Type B pancreatic cell (in vitro differentiated cells): ENCODE data around the gene PTPRT. TPM values are rescaled to one million over a fixed set of nuclear protein-coding genes. Genes with fewer than 3 reads are reported as not detected.

Experiments used
- DNase-seq: peaks from one replicate; pipeline ENCODE4 v3.0.0; 2021; ENCODE audit warnings: mixed read lengths; ENCODE audit not compliant: unreplicated experiment; ENCODE audit errors: extremely low spot score
- H3K27ac Mint-ChIP-seq: 2 replicates; pipeline ENCODE4 v1.8.0; 2021; ENCODE audit warnings: mild to moderate bottlenecking, mixed read lengths
- H3K27me3 Mint-ChIP-seq: 2 replicates; pipeline ENCODE4 v1.8.0; 2021; ENCODE audit warnings: mixed read lengths
- H3K36me3 Mint-ChIP-seq: 2 replicates; pipeline ENCODE4 v1.8.0; 2021; ENCODE audit warnings: mixed read lengths
- H3K4me1 Mint-ChIP-seq: one replicate; pipeline ENCODE4 v1.8.0; 2021; ENCODE audit warnings: mixed read lengths; ENCODE audit not compliant: unreplicated experiment
- H3K4me3 Mint-ChIP-seq: 2 replicates; pipeline ENCODE4 v1.8.0; 2021; ENCODE audit warnings: mild to moderate bottlenecking, mixed read lengths
- H3K9me3 Mint-ChIP-seq: 2 replicates; pipeline ENCODE4 v1.8.0; 2021; ENCODE audit warnings: mixed read lengths
- total RNA-seq: library from RNA; stranded (reverse); gene quantifications from 2 replicates; pipeline ENCODE4 v1.2.1, GENCODE V29; 2021; ENCODE audit warnings: low replicate concordance
- TF ChIP-seq, protein P1 (sequence below): fragments of 200-600 bp; sonication (generic); conservative IDR thresholded peaks from 2 replicates; pipeline ENCODE4 v1.5.0; 2021; ENCODE audit warnings: antibody characterized with exemption, mild to moderate bottlenecking

Gene PTPRT
- total RNA-seq, 1 donor from 2014 or later: 7.0 TPM

DNA sequence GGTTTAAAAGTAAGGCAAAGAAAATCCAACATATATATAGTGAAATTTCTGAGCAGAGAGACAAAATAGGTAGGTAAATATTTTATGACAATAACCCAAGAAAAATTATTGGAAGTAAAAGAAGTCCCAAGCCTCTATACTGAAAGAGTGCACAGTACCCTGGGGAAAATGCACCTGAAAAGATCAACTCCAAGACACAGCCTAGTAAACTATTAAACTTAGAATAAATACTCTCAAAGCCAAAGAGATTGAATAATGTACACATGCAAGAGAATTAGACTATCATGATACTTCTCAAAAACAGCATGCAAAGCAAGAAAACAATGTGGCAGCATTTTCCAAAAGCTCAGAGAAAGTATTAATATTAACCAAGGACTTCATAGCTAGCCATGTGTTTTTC, 894.7 kb downstream of the PTPRT start:
- H3K36me3 Mint-ChIP-seq: no peaks in the 10 kb centered on the region
- no peaks in the 10 kb centered on the region for H3K9me3 Mint-ChIP-seq
- no peaks in the 10 kb centered on the region for H3K27me3 Mint-ChIP-seq
- H3K4me3 Mint-ChIP-seq: no peak overlapping the region
- H3K4me1 Mint-ChIP-seq: no peaks in the 10 kb centered on the region
- TF ChIP-seq, protein P1, sequence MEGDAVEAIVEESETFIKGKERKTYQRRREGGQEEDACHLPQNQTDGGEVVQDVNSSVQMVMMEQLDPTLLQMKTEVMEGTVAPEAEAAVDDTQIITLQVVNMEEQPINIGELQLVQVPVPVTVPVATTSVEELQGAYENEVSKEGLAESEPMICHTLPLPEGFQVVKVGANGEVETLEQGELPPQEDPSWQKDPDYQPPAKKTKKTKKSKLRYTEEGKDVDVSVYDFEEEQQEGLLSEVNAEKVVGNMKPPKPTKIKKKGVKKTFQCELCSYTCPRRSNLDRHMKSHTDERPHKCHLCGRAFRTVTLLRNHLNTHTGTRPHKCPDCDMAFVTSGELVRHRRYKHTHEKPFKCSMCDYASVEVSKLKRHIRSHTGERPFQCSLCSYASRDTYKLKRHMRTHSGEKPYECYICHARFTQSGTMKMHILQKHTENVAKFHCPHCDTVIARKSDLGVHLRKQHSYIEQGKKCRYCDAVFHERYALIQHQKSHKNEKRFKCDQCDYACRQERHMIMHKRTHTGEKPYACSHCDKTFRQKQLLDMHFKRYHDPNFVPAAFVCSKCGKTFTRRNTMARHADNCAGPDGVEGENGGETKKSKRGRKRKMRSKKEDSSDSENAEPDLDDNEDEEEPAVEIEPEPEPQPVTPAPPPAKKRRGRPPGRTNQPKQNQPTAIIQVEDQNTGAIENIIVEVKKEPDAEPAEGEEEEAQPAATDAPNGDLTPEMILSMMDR: no peak
- no peak for DNase-seq
- H3K27ac Mint-ChIP-seq: no peak overlapping the region

DNA sequence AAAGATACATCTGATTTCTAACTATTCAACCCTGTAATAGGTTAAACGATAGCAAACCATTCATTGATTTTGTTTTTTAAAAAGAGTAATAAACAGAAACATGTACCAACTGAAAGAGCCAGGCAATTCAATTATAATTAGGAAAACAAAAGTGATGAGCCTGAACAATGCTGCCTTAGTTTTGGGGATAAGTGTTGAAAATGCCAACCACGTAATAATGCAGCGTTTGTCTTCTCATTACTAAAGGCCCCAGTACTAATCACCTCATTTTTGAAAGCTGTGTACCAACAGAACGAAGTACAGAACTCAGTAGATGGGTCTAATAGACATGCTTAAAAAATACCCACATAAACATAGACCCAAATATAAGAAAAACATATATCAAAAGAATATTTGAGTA, 907.9 kb downstream of the PTPRT start:
- no peak for DNase-seq
- Mint-ChIP-seq H3K4me3 (no peak overlapping the region), H3K4me1 (no peaks in the 10 kb centered on the region), H3K36me3 (no peaks in the 10 kb centered on the region), H3K9me3 (no peaks in the 10 kb centered on the region), H3K27me3 (peaks cover 18% of the 10 kb centered on the region), H3K27ac (no peak overlapping the region)
- TF ChIP-seq, protein P1: no peak

DNA sequence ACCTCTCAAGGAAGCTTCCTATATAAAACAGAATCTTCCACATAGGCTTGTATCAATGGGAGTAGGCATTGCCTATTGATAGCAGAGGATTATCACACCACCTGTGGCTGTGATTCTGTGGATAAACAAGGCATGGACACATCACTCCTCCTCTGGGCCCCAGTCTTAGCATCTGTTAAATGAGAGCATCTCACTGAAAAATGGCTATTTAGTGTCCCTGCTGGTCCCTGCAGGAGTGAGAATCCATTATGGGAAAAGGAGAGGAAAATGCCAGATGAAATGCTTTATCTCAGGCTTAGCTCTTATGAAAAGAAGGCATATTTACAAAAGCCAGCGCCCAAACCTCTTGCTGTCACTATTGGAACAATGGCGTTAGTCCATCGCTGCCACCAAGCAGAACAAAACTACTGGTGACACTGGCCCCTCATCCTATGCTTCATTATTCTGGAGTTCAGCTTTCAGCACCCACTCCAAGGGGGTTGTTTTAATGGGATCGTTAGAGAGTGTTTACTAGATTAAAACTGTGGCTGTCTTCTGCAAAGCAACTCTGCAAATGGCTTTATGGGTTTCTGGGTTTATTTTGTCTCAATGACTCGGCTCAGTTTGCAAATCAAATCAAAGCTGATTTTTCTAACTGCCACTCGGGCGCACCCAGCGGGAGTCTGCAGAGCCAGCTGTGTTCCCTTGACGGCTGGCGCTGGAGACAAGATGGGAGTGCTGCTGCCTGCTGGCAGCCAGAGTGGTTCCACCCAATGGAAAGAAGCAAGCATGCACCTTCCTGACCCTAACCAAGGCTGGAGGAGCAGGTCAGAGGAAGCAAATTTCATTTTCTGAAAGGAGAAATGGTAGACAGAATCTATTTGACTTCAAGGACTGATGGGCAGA, 912.7 kb downstream of the PTPRT start:
- TF ChIP-seq, protein P1: no peak
- Mint-ChIP-seq H3K36me3 (no peaks in the 10 kb centered on the region), H3K27ac (no peak overlapping the region), H3K4me3 (no peak overlapping the region), H3K4me1 (no peaks in the 10 kb centered on the region), H3K9me3 (no peaks in the 10 kb centered on the region), H3K27me3 (peaks cover 42% of the 10 kb centered on the region)
- DNase-seq: no peak

DNA sequence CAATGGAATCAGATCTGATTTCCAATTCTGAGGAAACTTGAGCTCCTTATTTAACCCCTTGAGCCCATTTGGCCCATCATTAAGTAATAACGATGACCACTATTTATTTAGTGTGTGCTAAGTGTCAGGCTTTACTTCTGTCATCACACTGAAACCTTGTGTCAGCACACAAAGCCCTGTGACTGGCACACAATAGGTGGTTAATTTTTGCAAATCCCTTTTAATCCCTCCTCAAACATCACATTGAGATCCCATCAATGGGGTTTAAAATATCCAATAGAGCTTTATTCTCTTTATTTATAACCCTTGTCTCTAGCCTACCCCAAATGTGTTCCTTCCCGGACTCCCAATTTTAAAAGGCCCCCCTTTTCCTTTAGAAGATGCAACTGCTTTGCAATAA, 914.7 kb downstream of the PTPRT start:
- H3K27me3 Mint-ChIP-seq: peaks cover 42% of the 10 kb centered on the region
- no peaks in the 10 kb centered on the region for H3K9me3 Mint-ChIP-seq
- no peaks in the 10 kb centered on the region for H3K4me1 Mint-ChIP-seq
- H3K27ac Mint-ChIP-seq: no peak overlapping the region
- H3K36me3 Mint-ChIP-seq: no peaks in the 10 kb centered on the region
- no peak overlapping the region for H3K4me3 Mint-ChIP-seq
- TF ChIP-seq, protein P1: no peak
- DNase-seq: no peak

DNA sequence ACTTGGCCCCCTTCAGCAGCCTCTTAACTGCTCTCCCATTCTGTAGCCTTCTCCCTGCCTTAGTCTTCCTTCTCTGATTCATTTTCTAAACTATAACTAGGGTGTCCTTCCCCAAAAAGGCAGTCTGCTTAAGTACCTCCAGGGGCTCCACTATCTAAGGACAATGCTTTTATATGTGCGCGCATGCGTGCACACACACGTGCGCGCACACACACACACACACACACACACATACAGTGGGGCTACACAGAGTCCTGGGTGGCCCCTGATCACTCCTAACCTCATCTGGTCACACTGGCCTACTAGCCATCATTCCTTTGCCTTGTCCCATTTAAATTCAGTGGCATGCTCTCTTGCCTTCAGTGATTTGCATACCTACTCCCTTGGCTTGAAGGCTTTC, 917.2 kb downstream of the PTPRT start:
- no peak overlapping the region for H3K4me3 Mint-ChIP-seq
- no peak overlapping the region for H3K27ac Mint-ChIP-seq
- H3K4me1 Mint-ChIP-seq: no peaks in the 10 kb centered on the region
- H3K36me3 Mint-ChIP-seq: no peaks in the 10 kb centered on the region
- no peak for DNase-seq
- no peaks in the 10 kb centered on the region for H3K9me3 Mint-ChIP-seq
- TF ChIP-seq, protein P1: no peak
- peaks cover 44% of the 10 kb centered on the region for H3K27me3 Mint-ChIP-seq
